Stomach smooth muscle (tissue), 2 donors: ENCODE data around the gene CLCN5.

Source experiments
- H3K27ac ChIP-seq: one replicate; pipeline ENCODE4 v1.7.0; 2013; ENCODE audit warnings: mild to moderate bottlenecking, low read length, inconsistent platforms
- H3K27me3 ChIP-seq, 2 donors: one replicate each; pipeline ENCODE4 v1.7.0; 2013; ENCODE audit warnings: low read length in 2 of 2; ENCODE audit not compliant: insufficient read depth in 2 of 2, control insufficient read depth in 1 of 2
- H3K36me3 ChIP-seq, 2 donors: one replicate each; pipeline ENCODE4 v1.7.0; 2013; ENCODE audit warnings: low read length in 2 of 2; ENCODE audit not compliant: control insufficient read depth in 2 of 2, insufficient read depth in 2 of 2
- H3K4me1 ChIP-seq: one replicate; pipeline ENCODE4 v1.7.0; 2013; ENCODE audit warnings: low read length; ENCODE audit not compliant: control insufficient read depth, insufficient read depth
- H3K4me3 ChIP-seq, 2 donors: one replicate each; pipeline ENCODE4 v1.7.0; 2013; ENCODE audit warnings: low read length in 2 of 2
- H3K9ac ChIP-seq, 2 donors: one replicate each; pipeline ENCODE4 v1.7.0; 2013; ENCODE audit warnings: low read length in 2 of 2, mild to moderate bottlenecking in 1 of 2
- H3K9me3 ChIP-seq, 2 donors: one replicate each; pipeline ENCODE4 v1.7.0; 2013; ENCODE audit warnings: low read length in 2 of 2; ENCODE audit not compliant: control insufficient read depth in 2 of 2
- donor health status: healthy.
- donor health status: Pancreatic carcinoma.

The CLCN5 gene

GRCh38 chrX:49934148-49934547 lies 11.8 kb downstream of the CLCN5 start:
- Histone ChIP-seq H3K9me3 (no peaks in the 10 kb centered on the region), H3K27me3 (peaks cover 0 to 2% of the 10 kb centered on the region in 2 donors), H3K4me3 (no peak overlapping the region), H3K27ac (no peak overlapping the region), H3K36me3 (no peaks in the 10 kb centered on the region), H3K9ac (no peak overlapping the region), H3K4me1 (no peaks in the 10 kb centered on the region)

- no peak overlapping the region for H3K9ac ChIP-seq
- H3K9me3 ChIP-seq = no peaks in the 10 kb centered on the region
- H3K27me3 ChIP-seq = peaks cover 0 to 2% of the 10 kb centered on the region in 2 donors
- no peak overlapping the region for H3K4me3 ChIP-seq
- H3K27ac ChIP-seq = no peak overlapping the region
- H3K4me1 ChIP-seq = no peaks in the 10 kb centered on the region
- no peaks in the 10 kb centered on the region for H3K36me3 ChIP-seq
Measured at GRCh38 chrX:49934729-49935128, 12.3 kb downstream of the CLCN5 start.

GRCh38 chrX:49947781-49948180 lies 25.4 kb downstream of the CLCN5 start:
- Histone ChIP-seq H3K9ac (no peak overlapping the region), H3K4me1 (no peaks in the 10 kb centered on the region), H3K36me3 (no peaks in the 10 kb centered on the region), H3K27ac (no peak overlapping the region), H3K27me3 (no peaks in the 10 kb centered on the region), H3K9me3 (no peaks in the 10 kb centered on the region), H3K4me3 (no peak overlapping the region)

- no peaks in the 10 kb centered on the region for H3K4me1 ChIP-seq
- no peak overlapping the region for H3K4me3 ChIP-seq
- no peaks in the 10 kb centered on the region for H3K36me3 ChIP-seq
- H3K27me3 ChIP-seq = no peaks in the 10 kb centered on the region
- no peak overlapping the region for H3K27ac ChIP-seq
- H3K9ac ChIP-seq = no peak overlapping the region
- no peaks in the 10 kb centered on the region for H3K9me3 ChIP-seq
Measured at GRCh38 chrX:49949961-49950360, 27.6 kb downstream of the CLCN5 start.

GRCh38 chrX:49951524-49952193 lies 29.3 kb downstream of the CLCN5 start:
- Histone ChIP-seq H3K9ac (no peak overlapping the region), H3K27me3 (no peaks in the 10 kb centered on the region), H3K4me1 (no peaks in the 10 kb centered on the region), H3K27ac (no peak overlapping the region), H3K4me3 (no peak overlapping the region), H3K36me3 (no peaks in the 10 kb centered on the region), H3K9me3 (no peaks in the 10 kb centered on the region)

GRCh38 chrX:49956313-49956712 lies 33.9 kb downstream of the CLCN5 start:
- Histone ChIP-seq H3K4me1 (no peaks in the 10 kb centered on the region), H3K9me3 (no peaks in the 10 kb centered on the region), H3K27me3 (no peaks in the 10 kb centered on the region), H3K9ac (no peak overlapping the region), H3K36me3 (no peaks in the 10 kb centered on the region), H3K4me3 (no peak overlapping the region), H3K27ac (no peak overlapping the region)

GRCh38 chrX:49958727-49959485 lies 36.5 kb downstream of the CLCN5 start:
- Histone ChIP-seq H3K27ac (no peak overlapping the region), H3K36me3 (no peaks in the 10 kb centered on the region), H3K9ac (no peak overlapping the region), H3K4me3 (no peak overlapping the region), H3K27me3 (peaks cover 0 to 3% of the 10 kb centered on the region in 2 donors), H3K4me1 (no peaks in the 10 kb centered on the region), H3K9me3 (no peaks in the 10 kb centered on the region)

- Histone ChIP-seq H3K27me3 (peaks cover 0 to 3% of the 10 kb centered on the region in 2 donors), H3K9me3 (no peaks in the 10 kb centered on the region), H3K4me3 (no peak overlapping the region), H3K36me3 (no peaks in the 10 kb centered on the region), H3K4me1 (no peaks in the 10 kb centered on the region), H3K9ac (no peak overlapping the region), H3K27ac (no peak overlapping the region)
Measured at GRCh38 chrX:49959602-49960001, 37.2 kb downstream of the CLCN5 start.

GRCh38 chrX:49960061-49960460 lies 37.7 kb downstream of the CLCN5 start:
- H3K27me3 ChIP-seq = peaks cover 0 to 3% of the 10 kb centered on the region in 2 donors
- no peak overlapping the region for H3K9ac ChIP-seq
- H3K4me1 ChIP-seq = no peaks in the 10 kb centered on the region
- H3K36me3 ChIP-seq = no peaks in the 10 kb centered on the region
- no peak overlapping the region for H3K27ac ChIP-seq
- no peaks in the 10 kb centered on the region for H3K9me3 ChIP-seq
- no peak overlapping the region for H3K4me3 ChIP-seq

GRCh38 chrX:49970674-49971073 lies 48.3 kb downstream of the CLCN5 start:
- Histone ChIP-seq H3K27ac (no peak overlapping the region), H3K4me1 (no peaks in the 10 kb centered on the region)

GRCh38 chrX:49972328-49972860 lies 50.0 kb downstream of the CLCN5 start:
- no peak overlapping the region for H3K4me3 ChIP-seq
- H3K9ac ChIP-seq = no peak overlapping the region
- H3K9me3 ChIP-seq = no peaks in the 10 kb centered on the region
- H3K36me3 ChIP-seq = no peaks in the 10 kb centered on the region
- no peaks in the 10 kb centered on the region for H3K4me1 ChIP-seq
- H3K27me3 ChIP-seq = no peaks in the 10 kb centered on the region
- H3K27ac ChIP-seq = no peak overlapping the region

More at GRCh38 chrX:49970674-49971073, 48.3 kb downstream of the CLCN5 start:
- no peaks in the 10 kb centered on the region for H3K27me3 ChIP-seq
- no peaks in the 10 kb centered on the region for H3K36me3 ChIP-seq
- H3K9me3 ChIP-seq = no peaks in the 10 kb centered on the region
- H3K9ac ChIP-seq = no peak overlapping the region
- H3K4me3 ChIP-seq = no peak overlapping the region
